Measurements from ENCODE around the gene PALM3.

PALM3 gene

DNA sequence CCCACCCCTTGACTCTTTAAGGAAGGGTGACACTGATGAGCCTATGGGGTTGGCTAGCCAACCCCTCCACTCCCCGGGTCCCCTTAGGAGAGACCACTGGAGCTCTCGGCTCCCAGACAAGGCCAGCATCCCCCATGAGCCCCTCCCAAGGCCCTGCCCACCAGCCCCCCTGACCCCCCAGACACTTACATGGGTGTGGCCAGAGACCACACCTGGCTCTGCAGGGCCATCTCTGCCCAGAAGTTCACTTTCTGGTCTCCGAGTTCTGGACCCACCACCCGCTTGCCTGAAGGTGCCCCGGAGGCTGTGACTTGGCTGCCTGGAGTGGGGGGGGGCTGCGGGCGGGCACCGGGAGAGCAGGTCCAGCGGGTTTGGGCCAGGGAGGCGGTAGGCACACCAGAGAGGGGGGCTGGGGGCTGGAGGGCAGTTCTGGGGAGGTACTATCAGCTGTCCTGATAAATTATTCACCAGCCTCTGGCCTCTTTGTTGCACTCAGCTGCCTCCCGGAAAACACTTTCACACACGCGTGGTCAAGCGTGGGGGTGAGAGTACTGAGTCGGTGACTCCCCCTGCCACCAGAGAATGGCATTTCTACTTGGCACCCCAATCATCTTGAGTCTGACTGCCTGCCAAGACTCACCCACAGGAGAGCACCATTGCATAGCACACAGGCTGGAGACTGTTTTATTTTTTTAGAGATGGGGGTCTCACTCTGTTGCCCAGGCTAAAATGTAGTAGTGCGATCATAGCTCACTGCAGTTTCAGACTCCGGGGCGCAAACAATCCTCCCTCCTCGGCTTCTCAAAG, at the start of gene PALM3:
TSS of gene PALM3 (minus strand) at position 326 of the 807 bp plus-strand sequence. CDS start at position 230, 96 bp downstream.
- H3K4me3 ChIP-seq (ENCODE audit: low read length): no peak within 1 kb of the TSS

GRCh38 chr19:14111486-14111885, 49.6 kb upstream of the PALM3 start:
- no peak for TF ChIP-seq CTCF (IDR thresholded peaks at IDR 0.05; ENCODE audit: insufficient read depth, low read depth, low read length, missing control alignments)
- DNase-seq (ENCODE audit: low read depth): no peak
- no peak overlapping the region for H3K4me3 ChIP-seq (ENCODE audit: low read length)

More for the DNA sequence above, at the start of gene PALM3:
- DNase-seq (ENCODE audit: low read depth): peak; percentile 22
- no peak for TF ChIP-seq CTCF (IDR thresholded peaks at IDR 0.05; ENCODE audit: insufficient read depth, low read depth, low read length, missing control alignments)

- TF ChIP-seq CTCF (IDR thresholded peaks at IDR 0.05; ENCODE audit: insufficient read depth, low read depth, low read length, missing control alignments): no peak
- no peak for DNase-seq (ENCODE audit: low read depth)
- H3K4me3 ChIP-seq (ENCODE audit: low read length): no peak overlapping the region
These were observed 48.8 kb upstream of the PALM3 start for GRCh38 chr19:14110650-14111049.

- H3K4me3 ChIP-seq (ENCODE audit: low read length): no peak overlapping the region
- no peak for TF ChIP-seq CTCF (IDR thresholded peaks at IDR 0.05; ENCODE audit: insufficient read depth, low read depth, low read length, missing control alignments)
- DNase-seq (ENCODE audit: low read depth): no peak
These were observed 45.9 kb upstream of the PALM3 start for GRCh38 chr19:14107581-14108461.

- no peak for TF ChIP-seq CTCF (IDR thresholded peaks at IDR 0.05; ENCODE audit: insufficient read depth, low read depth, low read length, missing control alignments)
- H3K4me3 ChIP-seq (ENCODE audit: low read length): no peak overlapping the region
- no peak for DNase-seq (ENCODE audit: low read depth)
These were observed 45.0 kb upstream of the PALM3 start for GRCh38 chr19:14106840-14107239.

GRCh38 chr19:14105680-14106079, 43.8 kb upstream of the PALM3 start:
- DNase-seq (ENCODE audit: low read depth): no peak
- no peak for TF ChIP-seq CTCF (IDR thresholded peaks at IDR 0.05; ENCODE audit: insufficient read depth, low read depth, low read length, missing control alignments)
- H3K4me3 ChIP-seq (ENCODE audit: low read length): no peak overlapping the region
